CD8-positive, alpha-beta memory T cell (primary cell): ENCODE measurements around the gene SPA17. TPM values are rescaled to one million over a fixed set of nuclear protein-coding genes. Genes with fewer than 3 reads are reported as not detected.

Source experiments
- CTCF ChIA-PET: fragments of 350-600 bp; sonication (Branson Sonifier 250); formaldehyde crosslinking; loops from one replicate; lab custom pipeline; 2021; ENCODE audit warnings: antibody characterized with exemption; lab: Charles Lee
- POLR2A ChIA-PET: fragments of 350-600 bp; sonication (Branson Sonifier 250); formaldehyde crosslinking; loops from one replicate; lab custom pipeline; 2021; ENCODE audit warnings: antibody characterized with exemption; lab: Charles Lee
- DNase-seq, 5 donors: peaks; one replicate each; pipeline versions ENCODE4 v3.0.0 to v3.0.0-alpha.2; 2020 to 2022; ENCODE audit warnings: mixed read lengths in 1 of 5
- H3K27ac ChIP-seq: one replicate; pipeline ENCODE4 v1.7.0; 2013; ENCODE audit warnings: low read depth, mild to moderate bottlenecking, low read length, moderate library complexity
- H3K27me3 ChIP-seq: 2 replicates; pipeline ENCODE4 v1.7.0; 2013; ENCODE audit warnings: low read length, mild to moderate bottlenecking; ENCODE audit not compliant: insufficient read depth, poor library complexity, severe bottlenecking
- H3K36me3 ChIP-seq: 2 replicates; pipeline ENCODE4 v1.7.0; 2013; ENCODE audit warnings: mild to moderate bottlenecking, low read length, moderate library complexity; ENCODE audit not compliant: insufficient read depth
- H3K4me1 ChIP-seq: 2 replicates; pipeline ENCODE4 v1.7.0; 2013; ENCODE audit warnings: mild to moderate bottlenecking, low read length, moderate library complexity; ENCODE audit not compliant: insufficient read depth
- H3K4me3 ChIP-seq: 2 replicates; pipeline ENCODE4 v1.7.0; 2013; ENCODE audit warnings: mild to moderate bottlenecking, low read length
- H3K9me3 ChIP-seq: 2 replicates; pipeline ENCODE4 v1.7.0; 2013; ENCODE audit warnings: mild to moderate bottlenecking, low read length
- H3K27ac Mint-ChIP-seq, 8 donors: one replicate each; pipeline ENCODE4 v1.8.0; 2020 to 2021; ENCODE audit warnings: mixed read lengths in 8 of 8, mild to moderate bottlenecking in 6 of 8, inconsistent platforms in 3 of 8, moderate library complexity in 3 of 8
- H3K27me3 Mint-ChIP-seq, 2 donors: one replicate each; pipeline ENCODE4 v1.8.0; 2020 to 2021; ENCODE audit warnings: mixed read lengths in 2 of 2, mild to moderate bottlenecking in 1 of 2, moderate library complexity in 1 of 2
- H3K36me3 Mint-ChIP-seq, 3 donors: one replicate each; pipeline ENCODE4 v1.8.0; 2020 to 2021; ENCODE audit warnings: mixed read lengths in 3 of 3, inconsistent platforms in 1 of 3, mild to moderate bottlenecking in 1 of 3
- H3K4me1 Mint-ChIP-seq, 3 donors: one replicate each; pipeline ENCODE4 v1.8.0; 2020 to 2021; ENCODE audit warnings: mixed read lengths in 3 of 3, inconsistent platforms in 1 of 3, mild to moderate bottlenecking in 1 of 3
- H3K4me3 Mint-ChIP-seq, 7 donors: one replicate each; pipeline ENCODE4 v1.8.0; 2020 to 2021; ENCODE audit warnings: mixed read lengths in 7 of 7, mild to moderate bottlenecking in 6 of 7, moderate library complexity in 4 of 7, inconsistent platforms in 2 of 7
- H3K9me3 Mint-ChIP-seq, 5 donors: one replicate each; pipeline ENCODE4 v1.8.0; 2020 to 2022; ENCODE audit warnings: mixed read lengths in 5 of 5, mild to moderate bottlenecking in 3 of 5, moderate library complexity in 2 of 5, inconsistent platforms in 1 of 5
- polyA plus RNA-seq: library from polyadenylated mRNA; unstranded; fragments of 300-500 nt; fragmentation: Illumina TruSeq; gene quantifications from one replicate; pipeline ENCODE4 v1.2.3, GENCODE V29; 2021
- total RNA-seq, 2 experiments: library from RNA; stranded (reverse); gene quantifications; one replicate each; pipeline ENCODE4 v1.2.3, GENCODE V29; 2021

Gene SPA17
- total and polyA plus RNA-seq, 3 experiments from 2014 or later, result 1.4 to 3.9 (median 2.2) TPM

DNA sequence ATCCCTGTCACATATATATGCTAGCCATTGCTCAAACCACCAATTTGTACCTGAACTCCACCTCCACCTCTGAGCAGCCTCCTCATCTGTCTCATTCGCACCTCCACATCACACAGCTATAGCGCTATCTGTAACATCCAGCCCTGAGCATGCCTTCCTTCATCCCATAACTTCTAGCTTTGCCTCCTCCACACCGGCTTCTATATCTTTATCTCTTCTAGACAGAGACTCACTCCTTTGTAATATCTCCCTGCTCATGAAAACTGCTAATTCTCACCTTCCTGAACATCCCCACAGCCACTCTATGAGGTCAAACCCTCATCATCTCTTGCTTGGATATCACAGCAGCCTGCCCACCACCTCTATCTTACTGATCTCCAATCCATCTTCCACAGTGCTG lies 6.1 kb upstream of the SPA17 start:
- Histone ChIP-seq H3K27me3 (no peaks in the 10 kb centered on the region), H3K9me3 (no peaks in the 10 kb centered on the region), H3K36me3 (no peaks in the 10 kb centered on the region), H3K4me3 (no peak overlapping the region), H3K27ac (no peak overlapping the region), H3K4me1 (peaks cover 21% of the 10 kb centered on the region)
- H3K27ac Mint-ChIP-seq, result no peak overlapping the region
- ChIA-PET POLR2A (no interaction called here), CTCF (interaction anchor here (1.0 to 1.6 kb wide), 4 partner anchors 23 to 171 kb away, joined by 4 to 6 read pairs (median 5); no protein-coding TSS in a partner anchor)
- H3K36me3 Mint-ChIP-seq, result peaks cover 0 to 4% (median 0%) of the 10 kb centered on the region in 3 donors
- H3K27me3 Mint-ChIP-seq, result no peaks in the 10 kb centered on the region
- no peak overlapping the region for H3K4me3 Mint-ChIP-seq
- no peak for DNase-seq
- peaks cover 7 to 14% (median 12%) of the 10 kb centered on the region in 3 donors for H3K4me1 Mint-ChIP-seq
- H3K9me3 Mint-ChIP-seq, result no peaks in the 10 kb centered on the region

DNA sequence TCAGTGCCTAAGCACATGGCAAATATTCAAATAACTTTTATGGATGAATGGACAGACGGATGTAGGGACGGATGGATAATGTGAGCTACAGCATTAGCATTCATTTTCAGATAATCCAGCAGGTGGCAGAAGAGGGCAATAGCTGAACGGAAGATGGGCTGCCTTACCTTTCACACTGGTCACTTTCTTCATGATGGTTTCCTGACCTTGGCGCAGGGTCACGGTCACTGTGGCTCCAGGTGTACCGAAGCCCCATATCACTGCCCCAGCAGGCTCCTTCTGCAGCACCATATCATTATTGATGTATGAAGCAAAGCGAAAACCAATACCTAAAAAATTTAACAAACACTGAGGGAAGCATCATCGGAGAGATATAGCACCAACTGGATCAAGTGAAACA lies 4.5 kb upstream of the SPA17 start:
- Mint-ChIP-seq H3K4me1 (peaks cover 19 to 26% (median 24%) of the 10 kb centered on the region in 3 donors), H3K9me3 (no peaks in the 10 kb centered on the region), H3K36me3 (peaks cover 0 to 4% (median 3%) of the 10 kb centered on the region in 3 donors), H3K27ac (no peak overlapping the region), H3K27me3 (peaks cover 0 to 2% of the 10 kb centered on the region in 2 donors), H3K4me3 (no peak overlapping the region)
- Histone ChIP-seq H3K36me3 (no peaks in the 10 kb centered on the region), H3K27me3 (no peaks in the 10 kb centered on the region), H3K9me3 (no peaks in the 10 kb centered on the region), H3K4me3 (no peak overlapping the region), H3K27ac (no peak overlapping the region), H3K4me1 (peaks cover 31% of the 10 kb centered on the region)
- CTCF ChIA-PET, result interaction anchor here (0.6 to 6.0 kb wide), 22 partner anchors 9 to 207 kb away, joined by 3 to 105 read pairs (median 4); partner anchors contain the start of genes ESAM, MSANTD2, ROBO3 and VSIG2
- POLR2A ChIA-PET, result interaction anchor here (0.6 to 1.1 kb wide), 3 partner anchors 94 to 251 kb away, joined by 3 to 4 read pairs (median 3); no protein-coding TSS in a partner anchor
- peak; percentile 19 to 59 (median 44) for DNase-seq

DNA sequence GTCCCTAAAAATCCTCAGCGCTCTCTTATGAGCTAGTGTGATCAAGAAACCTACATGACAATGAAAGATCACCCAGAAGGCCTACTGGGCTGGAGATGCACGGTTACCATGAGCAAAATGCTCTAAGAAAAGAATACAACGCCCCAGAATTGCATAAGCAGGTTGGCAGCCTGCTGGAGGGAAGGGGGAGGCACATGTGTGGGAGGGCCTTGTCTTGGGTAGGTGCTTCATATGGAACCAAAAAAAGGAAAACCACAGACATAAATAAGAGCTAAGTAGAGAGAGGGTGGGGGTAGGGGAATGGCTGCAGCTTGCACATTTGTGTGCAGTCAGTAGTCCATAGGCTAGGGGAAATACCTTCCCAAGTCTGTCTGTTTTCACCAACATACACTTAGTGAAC lies 3.0 kb upstream of the SPA17 start:
- peak overlapping the region in 1 of 8 donors; percentile 22 for H3K27ac Mint-ChIP-seq
- peaks cover 25 to 36% (median 33%) of the 10 kb centered on the region in 3 donors for H3K4me1 Mint-ChIP-seq
- peak overlapping the region in 3 of 7 donors; percentile 8 to 73 (median 55) for H3K4me3 Mint-ChIP-seq
- peaks cover 0 to 2% of the 10 kb centered on the region in 2 donors for H3K27me3 Mint-ChIP-seq
- Histone ChIP-seq H3K36me3 (no peaks in the 10 kb centered on the region), H3K4me1 (peaks cover 36% of the 10 kb centered on the region), H3K4me3 (no peak overlapping the region), H3K9me3 (no peaks in the 10 kb centered on the region), H3K27me3 (no peaks in the 10 kb centered on the region), H3K27ac (no peak overlapping the region)
- ChIA-PET POLR2A (interaction anchor here (1.2 kb wide), 1 partner anchor 76 kb away, joined by 6 read pairs; no protein-coding TSS in a partner anchor), CTCF (interaction anchor here (1.0 to 6.0 kb wide), 8 partner anchors 15 to 205 kb away, joined by 3 to 105 read pairs (median 14); partner anchors contain the start of gene ESAM)
- peak in 3 of 5 donors; percentile 32 to 76 (median 56) for DNase-seq
- no peaks in the 10 kb centered on the region for H3K9me3 Mint-ChIP-seq
- H3K36me3 Mint-ChIP-seq, result peaks cover 0 to 4% (median 2%) of the 10 kb centered on the region in 3 donors

DNA sequence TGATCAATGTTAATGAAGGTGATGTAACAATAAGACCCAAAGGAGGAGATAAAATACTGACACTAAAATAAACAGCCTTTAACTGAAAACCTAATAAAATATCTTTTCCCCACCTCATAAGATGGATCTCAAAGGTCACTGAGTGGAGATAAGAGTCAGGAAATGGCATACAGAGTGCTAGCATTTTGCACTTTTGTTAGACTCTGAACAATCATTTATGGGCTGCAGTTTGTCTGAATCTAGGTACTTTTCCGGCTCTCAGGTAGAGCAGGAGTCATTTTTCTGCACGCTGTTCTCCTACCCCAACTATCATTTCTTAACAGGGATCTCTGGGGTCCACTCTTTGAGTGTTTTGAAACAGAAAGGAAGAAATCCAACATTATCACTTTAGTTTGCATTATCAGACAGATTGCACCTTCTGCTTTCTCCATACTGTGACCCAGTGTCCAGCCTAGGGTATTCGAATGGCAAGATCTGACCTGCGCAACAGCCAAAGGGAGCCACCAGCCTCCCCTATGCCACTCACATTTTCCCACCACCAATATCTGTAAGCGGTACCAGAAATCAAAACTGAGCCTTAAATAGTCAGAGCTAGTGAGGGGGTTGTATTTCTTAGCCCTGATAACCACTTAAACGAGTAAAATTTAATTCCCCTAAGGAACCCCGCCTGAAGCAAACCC lies 1.0 kb upstream of the SPA17 start:
- no peak overlapping the region for H3K27ac ChIP-seq
- Mint-ChIP-seq H3K36me3 (peaks cover 0 to 4% (median 0%) of the 10 kb centered on the region in 3 donors), H3K27me3 (peaks cover 2 to 10% of the 10 kb centered on the region in 2 donors), H3K4me1 (peaks cover 25 to 36% (median 33%) of the 10 kb centered on the region in 3 donors), H3K4me3 (peak overlapping the region; percentile 74 to 95 (median 91)), H3K9me3 (no peaks in the 10 kb centered on the region), H3K27ac (peak overlapping the region in 7 of 8 donors; percentile 56 to 92 (median 80))
- no peaks in the 10 kb centered on the region for H3K36me3 ChIP-seq
- no peaks in the 10 kb centered on the region for H3K9me3 ChIP-seq
- CTCF ChIA-PET, result interaction anchor here (0.8 to 6.0 kb wide), 7 partner anchors 74 to 163 kb away, joined by 3 to 105 read pairs (median 8); partner anchors contain the start of gene ESAM
- peak overlapping the region; percentile 74 for H3K4me3 ChIP-seq
- no peaks in the 10 kb centered on the region for H3K27me3 ChIP-seq
- DNase-seq, result peak in 1 of 5 donors; percentile 9
- H3K4me1 ChIP-seq, result peaks cover 36% of the 10 kb centered on the region
- POLR2A ChIA-PET, result interaction anchor here (0.5 to 1.8 kb wide), 3 partner anchors 74 to 90 kb away, joined by 4 to 23 read pairs (median 4); partner anchors contain the start of gene ESAM

DNA sequence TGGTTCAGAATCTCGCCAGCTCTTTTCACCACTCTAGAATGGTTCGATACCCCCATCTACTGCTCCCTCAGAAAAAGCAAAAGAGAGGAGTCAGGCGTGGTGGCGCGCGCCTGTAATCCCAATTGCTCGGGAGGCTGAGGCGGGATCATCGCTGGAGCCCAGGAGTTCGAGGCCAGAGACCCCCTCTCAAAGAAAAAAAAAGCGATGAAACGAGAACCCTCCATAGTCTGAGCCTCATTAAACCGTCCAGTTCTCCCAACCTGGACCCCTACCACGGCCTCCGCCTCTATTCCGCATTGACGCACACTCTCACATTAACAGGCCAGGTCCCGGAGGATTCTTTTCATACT lies 439 bp downstream of the SPA17 start:
- peak overlapping the region; percentile 74 for H3K4me3 ChIP-seq
- H3K36me3 Mint-ChIP-seq, result peaks cover 0 to 4% (median 0%) of the 10 kb centered on the region in 3 donors
- no peaks in the 10 kb centered on the region for H3K9me3 Mint-ChIP-seq
- DNase-seq, result no peak
- peak overlapping the region; percentile 89 to 95 (median 91) for H3K4me3 Mint-ChIP-seq
- POLR2A ChIA-PET, result interaction anchor here (0.6 to 1.8 kb wide), 5 partner anchors 17 to 163 kb away, joined by 3 to 23 read pairs (median 4); partner anchors contain the start of gene ESAM
- H3K27ac Mint-ChIP-seq, result peak overlapping the region in 7 of 8 donors; percentile 97 to 99 (median 98)
- peaks cover 11 to 17% of the 10 kb centered on the region in 2 donors for H3K27me3 Mint-ChIP-seq
- CTCF ChIA-PET, result interaction anchor here (0.6 to 6.0 kb wide), 8 partner anchors 11 to 162 kb away, joined by 3 to 105 read pairs (median 5); partner anchors contain the start of gene ESAM
- peak overlapping the region; percentile 71 for H3K27ac ChIP-seq
- peaks cover 36% of the 10 kb centered on the region for H3K4me1 ChIP-seq
- H3K36me3 ChIP-seq, result no peaks in the 10 kb centered on the region
- no peaks in the 10 kb centered on the region for H3K9me3 ChIP-seq
- no peaks in the 10 kb centered on the region for H3K27me3 ChIP-seq
- H3K4me1 Mint-ChIP-seq, result peaks cover 25 to 36% (median 33%) of the 10 kb centered on the region in 3 donors

DNA sequence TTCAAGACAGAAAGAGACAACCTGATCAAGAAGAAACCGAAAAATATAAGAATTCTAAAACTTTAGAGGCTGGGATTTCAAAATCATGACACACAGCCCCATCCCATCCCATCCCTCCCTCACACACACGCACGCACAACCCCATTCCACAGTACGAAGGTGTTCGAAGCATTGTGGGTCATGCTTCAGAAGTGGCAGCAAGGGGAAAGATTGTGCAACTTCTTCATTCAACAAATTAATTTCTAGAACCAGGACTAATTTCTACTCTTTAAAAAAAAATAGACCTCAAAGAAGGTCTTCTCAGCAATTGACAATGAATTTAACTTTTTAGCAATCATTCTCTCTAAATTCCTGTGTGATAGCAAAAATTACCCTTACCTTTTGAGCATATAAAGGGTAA lies 867 bp downstream of the SPA17 start:
- Mint-ChIP-seq H3K4me1 (peaks cover 25 to 36% (median 33%) of the 10 kb centered on the region in 3 donors), H3K4me3 (peak overlapping the region; percentile 89 to 95 (median 91)), H3K27ac (peak overlapping the region in 7 of 8 donors; percentile 97 to 99 (median 98)), H3K36me3 (peaks cover 0 to 4% (median 0%) of the 10 kb centered on the region in 3 donors), H3K9me3 (no peaks in the 10 kb centered on the region), H3K27me3 (peaks cover 11 to 19% of the 10 kb centered on the region in 2 donors)
- DNase-seq, result no peak
- no peaks in the 10 kb centered on the region for H3K9me3 ChIP-seq
- ChIA-PET CTCF (interaction anchor here (0.9 to 2.2 kb wide), 3 partner anchors 72 to 126 kb away, joined by 3 to 8 read pairs (median 6); no protein-coding TSS in a partner anchor), POLR2A (no interaction called here)
- H3K27ac ChIP-seq, result peak overlapping the region; percentile 71
- peak overlapping the region; percentile 74 for H3K4me3 ChIP-seq
- no peaks in the 10 kb centered on the region for H3K27me3 ChIP-seq
- H3K4me1 ChIP-seq, result peaks cover 32% of the 10 kb centered on the region
- H3K36me3 ChIP-seq, result no peaks in the 10 kb centered on the region

DNA sequence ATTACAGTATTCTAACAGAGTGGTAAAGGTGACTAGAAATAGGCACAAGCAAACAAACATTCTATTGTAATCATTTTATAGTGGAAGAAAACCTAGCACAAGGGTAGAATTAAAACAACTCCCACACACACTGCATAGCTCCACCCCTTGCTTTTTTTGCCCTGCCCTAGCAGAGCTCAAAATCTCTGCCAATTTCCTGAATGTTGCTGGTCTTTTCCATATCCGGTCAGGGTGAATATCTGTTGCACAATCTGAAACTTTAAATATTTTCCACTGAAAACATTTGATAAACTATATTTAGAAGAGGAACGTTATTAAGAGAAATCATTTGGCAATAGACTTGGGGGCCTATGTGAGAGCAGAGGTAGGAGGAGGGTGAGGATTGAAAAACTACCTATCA lies 2.7 kb downstream of the SPA17 start:
- no peak overlapping the region for H3K27ac ChIP-seq
- Mint-ChIP-seq H3K27ac (peak overlapping the region in 2 of 8 donors; percentile 23 to 25), H3K4me1 (peaks cover 22 to 28% (median 26%) of the 10 kb centered on the region in 3 donors), H3K9me3 (no peaks in the 10 kb centered on the region), H3K4me3 (peak overlapping the region in 2 of 7 donors; percentile 59 to 74), H3K36me3 (peaks cover 0 to 4% (median 0%) of the 10 kb centered on the region in 3 donors), H3K27me3 (peaks cover 15 to 21% of the 10 kb centered on the region in 2 donors)
- no peak overlapping the region for H3K4me3 ChIP-seq
- peaks cover 17% of the 10 kb centered on the region for H3K4me1 ChIP-seq
- no peaks in the 10 kb centered on the region for H3K9me3 ChIP-seq
- H3K27me3 ChIP-seq, result no peaks in the 10 kb centered on the region
- ChIA-PET POLR2A (no interaction called here), CTCF (interaction anchor here (1.4 to 1.6 kb wide), 2 partner anchors 70 to 87 kb away, joined by 3 to 4 read pairs; no protein-coding TSS in a partner anchor)
- no peaks in the 10 kb centered on the region for H3K36me3 ChIP-seq
- DNase-seq, result no peak
